ENCODE results near the gene GC.
"Not testable (repeated sequence)": the region's sequence is repeated elsewhere in the genome, so short reads cannot be mapped to it uniquely, and the experiment has no call there.

Gene GC

GRCh38 chr4:71783972-71784371, at the start of gene GC:
TSS of gene GC (minus strand) at chr4:71784079. CDS start at chr4:71784018, 61 bp downstream.
- DNase-seq: no peak

GRCh38 chr4:71833232-71833900, 49.5 kb upstream of the GC start:
- DNase-seq: no peak

- no peak for DNase-seq
Observed at GRCh38 chr4:71832049-71832448, 48.2 kb upstream of the GC start.

GRCh38 chr4:71830497-71831190, 46.8 kb upstream of the GC start:
- no peak for DNase-seq

- DNase-seq: no peak
Observed at GRCh38 chr4:71828470-71828869, 44.6 kb upstream of the GC start.

- DNase-seq: no peak
Observed at GRCh38 chr4:71827826-71828225, 43.9 kb upstream of the GC start.

- DNase-seq: no peak
Observed at GRCh38 chr4:71816676-71817303, 32.9 kb upstream of the GC start.

GRCh38 chr4:71814433-71814832, 30.6 kb upstream of the GC start:
- no peak for DNase-seq

- not testable (repeated sequence) for DNase-seq
Observed at GRCh38 chr4:71809805-71810204, 25.9 kb upstream of the GC start.

GRCh38 chr4:71807469-71807868, 23.6 kb upstream of the GC start:
- no peak for DNase-seq

- not testable (repeated sequence) for DNase-seq
Observed at GRCh38 chr4:71805230-71805629, 21.4 kb upstream of the GC start.

GRCh38 chr4:71804017-71804697, 20.3 kb upstream of the GC start:
- not testable (repeated sequence) for DNase-seq

- DNase-seq: no peak
Observed at GRCh38 chr4:71785959-71786358, 2.1 kb upstream of the GC start.

- DNase-seq: no peak
Observed at GRCh38 chr4:71784569-71785197, 804 bp upstream of the GC start.

GRCh38 chr4:71777891-71778290, 6.0 kb downstream of the GC start:
- no peak for DNase-seq

- no peak for DNase-seq
Observed at GRCh38 chr4:71775449-71775848, 8.4 kb downstream of the GC start.

- DNase-seq: no peak
Observed at GRCh38 chr4:71774136-71774535, 9.7 kb downstream of the GC start.

GRCh38 chr4:71773004-71773403, 10.9 kb downstream of the GC start:
- no peak for DNase-seq

GRCh38 chr4:71772592-71772991, 11.3 kb downstream of the GC start:
- DNase-seq: no peak

GRCh38 chr4:71771613-71772012, 12.3 kb downstream of the GC start:
- no peak for DNase-seq

- no peak for DNase-seq
Observed at GRCh38 chr4:71769434-71769833, 14.4 kb downstream of the GC start.

GRCh38 chr4:71768123-71768522, 15.8 kb downstream of the GC start:
- no peak for DNase-seq

GRCh38 chr4:71765821-71766383, 18.0 kb downstream of the GC start:
- DNase-seq: no peak
